GM21737 (cell line): Measurements from ENCODE around the gene NDRG2.

Source experiments
- ATAC-seq: cut with Tn5 transposase; IDR thresholded peaks from one replicate; pipeline ENCODE4 v1.9.1; 2021; ENCODE audit warnings: mild to moderate bottlenecking, moderate library complexity; ENCODE audit not compliant: unreplicated experiment

The NDRG2 gene

DNA sequence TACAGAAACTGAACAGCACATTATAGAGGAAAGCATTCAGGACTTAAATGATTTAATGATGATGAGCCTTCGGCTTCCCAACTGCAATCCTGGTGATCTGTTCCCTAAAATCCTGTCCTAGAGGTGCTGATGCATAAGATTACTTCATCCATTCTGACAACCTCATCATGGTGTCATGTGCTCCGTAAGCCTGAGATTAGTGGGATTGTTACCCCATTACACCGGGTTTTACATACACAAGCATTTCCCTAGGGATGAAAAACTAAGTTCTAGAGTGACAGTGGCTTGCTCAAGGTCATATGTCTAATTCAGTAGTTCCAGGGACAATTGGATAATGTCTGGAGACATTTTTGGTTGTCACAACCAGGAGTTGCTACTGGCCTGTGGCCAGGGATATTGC, 12.3 kb upstream of the NDRG2 start:
- no peak for ATAC-seq

DNA sequence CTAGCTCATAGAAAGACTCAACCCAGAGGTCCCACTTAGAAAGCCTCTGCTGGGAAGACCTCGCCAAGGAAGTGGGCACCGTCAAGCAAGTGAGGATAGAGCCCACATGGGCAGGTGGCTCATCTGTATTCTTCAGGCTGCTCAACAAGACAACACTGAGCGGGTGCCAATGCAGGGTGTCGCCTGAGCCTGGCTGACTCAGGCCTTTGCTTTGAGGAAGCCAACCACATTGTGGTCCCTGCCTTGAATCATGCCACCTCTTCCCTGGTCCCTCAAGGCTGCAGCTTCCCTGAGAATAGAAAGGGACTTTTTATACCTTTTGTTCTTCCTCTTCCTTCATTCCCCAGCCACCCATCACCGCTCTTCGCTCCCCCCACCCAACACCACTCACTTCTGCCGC, 11.9 kb upstream of the NDRG2 start:
- ATAC-seq, result no peak

GRCh38 chr14:21034707-21035106, 9.8 kb upstream of the NDRG2 start, which contains the start of gene RNASE13:
RNASE13 (minus strand) TSS chr14:21034807; CDS start chr14:21034288, 519 bp downstream.
- no peak for ATAC-seq

DNA sequence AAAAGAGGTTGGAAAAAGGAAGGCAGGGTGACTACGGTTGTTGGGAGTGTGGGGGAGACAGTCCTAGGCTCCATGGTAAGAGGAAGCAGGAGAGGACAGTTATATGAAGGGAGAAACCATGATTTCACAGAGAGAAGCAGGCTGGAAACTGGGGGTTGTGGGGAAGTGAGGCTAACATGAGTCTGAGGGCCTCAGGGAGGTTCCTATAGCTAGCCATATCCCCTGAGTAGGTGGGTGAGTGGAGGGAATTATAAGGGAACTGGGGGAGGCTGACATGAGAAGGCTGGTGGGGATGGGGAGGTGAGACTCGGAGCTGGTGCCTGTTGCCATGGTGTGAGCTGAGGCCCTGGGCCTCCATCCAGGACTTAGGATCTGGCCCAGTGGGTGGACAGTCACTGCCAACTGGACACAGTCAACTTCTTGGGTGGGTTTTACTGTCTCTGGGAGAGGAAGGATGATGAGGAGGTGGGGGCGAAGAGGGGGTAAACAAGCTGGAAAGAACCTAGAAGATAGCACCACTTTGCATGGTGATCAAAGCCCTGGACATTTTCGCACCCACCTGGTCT, 8.4 kb upstream of the NDRG2 start:
- ATAC-seq, result no peak

- ATAC-seq, result no peak
Observed at GRCh38 chr14:21032326-21033132, 7.7 kb upstream of the NDRG2 start.

DNA sequence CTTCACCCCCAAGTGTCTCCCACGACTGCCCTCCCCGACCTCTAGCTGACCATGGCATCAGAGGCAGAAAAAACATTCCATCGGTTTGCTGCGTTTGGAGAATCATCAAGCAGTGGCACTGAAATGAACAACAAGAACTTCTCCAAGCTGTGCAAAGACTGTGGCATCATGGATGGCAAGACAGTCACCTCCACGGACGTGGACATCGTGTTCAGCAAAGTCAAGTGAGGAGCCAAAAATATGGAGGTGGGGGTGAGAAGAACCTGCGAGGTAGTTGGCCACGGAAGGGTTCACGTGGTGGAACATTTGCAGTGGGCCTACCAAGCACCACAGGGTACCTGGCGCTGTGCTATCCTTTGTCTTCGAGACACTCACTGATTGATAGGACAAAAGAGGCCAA, 5.7 kb upstream of the NDRG2 start:
- ATAC-seq, result no peak

- no peak for ATAC-seq
Observed at GRCh38 chr14:21029917-21030316, 5.1 kb upstream of the NDRG2 start, which contains the start of gene TPPP2. TPPP2 (plus strand) TSS chr14:21030217; CDS start chr14:21030582, 365 bp downstream.

DNA sequence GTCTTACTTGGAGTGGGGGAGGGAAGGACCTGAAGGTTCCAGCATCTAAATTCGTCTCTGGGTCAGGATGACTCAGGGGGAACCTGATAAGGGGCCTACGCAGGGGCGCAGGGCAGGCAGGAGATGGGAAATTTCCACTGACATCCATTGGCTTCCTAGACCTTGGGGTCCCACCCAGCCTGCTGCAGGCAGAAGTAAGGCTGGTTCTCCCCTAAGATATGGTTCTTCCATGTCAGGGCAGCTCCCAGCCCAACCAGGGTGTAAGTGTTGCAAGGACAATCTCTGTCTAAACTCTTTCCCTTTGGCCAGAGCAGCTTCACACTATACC, 2.1 kb upstream of the NDRG2 start:
- no peak for ATAC-seq

GRCh38 chr14:21026274-21026987, 1.6 kb upstream of the NDRG2 start:
- no peak for ATAC-seq

- ATAC-seq, result no peak
Observed at GRCh38 chr14:21025371-21026273, 761 bp upstream of the NDRG2 start.

GRCh38 chr14:21023817-21024584, 860 bp downstream of the NDRG2 start:
- no peak for ATAC-seq

- ATAC-seq, result no peak
Observed at GRCh38 chr14:21023174-21023573, 1.7 kb downstream of the NDRG2 start.

GRCh38 chr14:21022686-21023085, 2.2 kb downstream of the NDRG2 start:
- no peak for ATAC-seq

DNA sequence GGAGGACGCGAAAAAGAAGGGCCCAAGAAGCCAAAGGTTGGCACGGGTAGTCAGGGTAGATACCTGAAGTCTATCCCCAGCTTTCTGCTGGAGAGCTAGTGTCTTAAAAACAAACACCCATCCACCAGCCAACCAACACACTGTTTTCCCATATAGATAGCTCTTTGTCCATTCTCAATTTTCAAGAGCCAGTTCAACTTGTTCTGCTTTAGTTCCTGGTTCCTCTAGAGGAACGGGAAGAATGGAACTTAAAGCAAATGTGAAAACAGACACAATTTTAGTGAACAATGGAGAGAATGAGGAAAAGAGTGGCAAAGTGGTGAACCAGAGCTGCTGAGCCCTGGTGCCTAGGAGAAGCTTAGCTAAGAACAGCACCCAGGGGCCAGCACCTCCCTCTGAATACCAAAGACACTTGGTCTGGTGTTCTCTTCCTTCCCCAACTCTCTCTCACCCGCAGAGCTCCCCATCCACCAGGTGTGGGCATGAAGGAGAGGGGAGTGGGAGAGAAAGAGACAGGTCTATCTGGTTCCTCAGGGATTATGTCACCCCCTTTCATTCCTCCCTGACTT, 3.8 kb downstream of the NDRG2 start:
- ATAC-seq, result no peak

- no peak for ATAC-seq
Observed at GRCh38 chr14:21019366-21019765, 5.5 kb downstream of the NDRG2 start.

DNA sequence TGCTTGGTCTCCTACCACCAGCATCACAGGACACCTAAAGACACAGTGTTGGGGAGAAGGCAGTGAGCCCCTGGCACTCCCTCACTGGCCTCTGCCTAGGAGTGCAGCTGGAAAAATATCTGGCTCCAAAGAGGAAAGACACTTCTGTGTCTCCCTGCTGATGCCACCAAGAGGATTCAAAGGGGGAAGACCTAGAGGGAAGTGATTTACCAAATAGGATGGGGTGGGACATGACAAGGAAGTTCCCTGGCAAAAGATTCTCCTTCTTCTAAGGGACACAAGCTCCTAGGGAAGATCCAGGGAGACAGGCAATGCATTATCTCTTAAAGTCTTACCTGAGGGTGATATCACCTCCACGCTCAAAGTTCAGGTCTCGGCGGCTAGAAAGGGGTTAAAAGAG, 6.1 kb downstream of the NDRG2 start:
- no peak for ATAC-seq

DNA sequence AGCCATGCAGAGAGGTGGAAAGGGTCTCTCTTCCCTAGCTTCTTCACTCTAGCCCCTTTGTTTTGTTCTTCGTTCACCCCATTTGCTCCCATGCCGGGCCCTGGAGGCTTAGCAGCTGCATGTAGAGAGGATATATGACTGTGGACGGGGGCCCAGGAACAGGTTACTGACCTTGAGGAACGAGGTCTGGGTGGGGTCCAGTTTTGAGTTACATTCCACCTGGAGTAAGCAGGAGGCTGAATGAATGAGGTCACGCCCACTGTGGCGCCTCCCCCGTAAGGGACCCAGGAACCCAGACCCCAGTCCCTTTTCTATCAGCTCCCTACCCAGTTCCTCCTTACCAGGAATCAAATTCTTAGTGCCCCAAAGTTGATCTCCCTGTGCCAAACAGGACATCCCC, 6.6 kb downstream of the NDRG2 start:
- ATAC-seq, result no peak

GRCh38 chr14:21017528-21018245, 7.2 kb downstream of the NDRG2 start:
- ATAC-seq, result no peak
